Breast epithelium (tissue), 3 donors: ENCODE results near the gene OR2A42.
"Not testable (repeated sequence)": the region's sequence is repeated elsewhere in the genome, so short reads cannot be mapped to it uniquely, and the experiment has no call there.

Experiments used
- POLR2AphosphoS5 ChIP-seq, 3 donors: sonication (generic); formaldehyde crosslinking; IDR thresholded peaks; one replicate each; pipeline ENCODE4 v1.6.1; 2017; ENCODE audit warnings: antibody characterized with exemption in 3 of 3
- TF ChIP-seq, protein P1 (sequence below), 3 donors: fragments of 450-650 bp; IDR thresholded peaks; one replicate each; pipeline ENCODE4 v1.5.1; 2016 to 2017; ENCODE audit warnings: antibody characterized with exemption in 3 of 3, mild to moderate bottlenecking in 3 of 3, moderate library complexity in 3 of 3

DNA sequence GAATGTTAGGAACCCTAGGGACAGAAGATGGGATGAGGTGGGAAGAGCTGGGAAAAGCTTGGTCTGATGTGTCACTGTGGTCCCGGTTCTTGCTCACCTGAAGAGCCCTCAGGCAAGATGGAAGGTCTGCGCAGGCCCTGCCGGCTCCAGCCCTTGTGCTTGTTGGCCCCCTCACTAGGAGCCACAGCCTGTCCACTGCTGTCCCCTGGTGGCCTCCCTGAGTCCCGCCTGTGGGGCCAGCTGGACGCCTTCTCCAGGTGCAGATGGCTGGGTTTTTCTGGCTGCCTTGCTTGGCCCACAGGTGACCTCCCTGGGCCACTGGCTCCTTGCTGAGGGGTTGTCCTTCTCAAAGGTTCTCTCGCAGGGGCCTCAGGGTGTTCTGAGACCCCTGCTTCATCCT is 44.3 kb upstream of the OR2A42 start:
- TF ChIP-seq POLR2AphosphoS5 (IDR thresholded peaks at IDR 0.05) = not testable (repeated sequence)
- TF ChIP-seq, protein P1, sequence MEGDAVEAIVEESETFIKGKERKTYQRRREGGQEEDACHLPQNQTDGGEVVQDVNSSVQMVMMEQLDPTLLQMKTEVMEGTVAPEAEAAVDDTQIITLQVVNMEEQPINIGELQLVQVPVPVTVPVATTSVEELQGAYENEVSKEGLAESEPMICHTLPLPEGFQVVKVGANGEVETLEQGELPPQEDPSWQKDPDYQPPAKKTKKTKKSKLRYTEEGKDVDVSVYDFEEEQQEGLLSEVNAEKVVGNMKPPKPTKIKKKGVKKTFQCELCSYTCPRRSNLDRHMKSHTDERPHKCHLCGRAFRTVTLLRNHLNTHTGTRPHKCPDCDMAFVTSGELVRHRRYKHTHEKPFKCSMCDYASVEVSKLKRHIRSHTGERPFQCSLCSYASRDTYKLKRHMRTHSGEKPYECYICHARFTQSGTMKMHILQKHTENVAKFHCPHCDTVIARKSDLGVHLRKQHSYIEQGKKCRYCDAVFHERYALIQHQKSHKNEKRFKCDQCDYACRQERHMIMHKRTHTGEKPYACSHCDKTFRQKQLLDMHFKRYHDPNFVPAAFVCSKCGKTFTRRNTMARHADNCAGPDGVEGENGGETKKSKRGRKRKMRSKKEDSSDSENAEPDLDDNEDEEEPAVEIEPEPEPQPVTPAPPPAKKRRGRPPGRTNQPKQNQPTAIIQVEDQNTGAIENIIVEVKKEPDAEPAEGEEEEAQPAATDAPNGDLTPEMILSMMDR (IDR thresholded peaks at IDR 0.05) = not testable (repeated sequence)
